SK-N-SH (cell line): ENCODE results near the gene AXIN2. TPM values are rescaled to one million over a fixed set of nuclear protein-coding genes. Genes with fewer than 3 reads are reported as not detected.

Experiments
- CTCF ChIA-PET: fragments of 300-600, 350-600 bp; formaldehyde crosslinking; extraction: SDS; loops from one replicate; lab custom pipeline; 2021; lab: Yijun Ruan, JAX
- POLR2A ChIA-PET: fragments of 350-600 bp; sonication (Branson Sonifier 250); formaldehyde crosslinking; extraction: SDS; loops from one replicate; lab custom pipeline; 2020; ENCODE audit warnings: antibody characterized with exemption, inconsistent platforms; lab: Yijun Ruan, JAX
- DNase-seq: peaks from one replicate; pipeline ENCODE4 v3.0.0; 2012
- H2AFZ ChIP-seq: fragments of 200-600 bp; sonication (generic); 2 replicates; pipeline ENCODE4 v1.8.1; 2016; ENCODE audit warnings: antibody characterized with exemption, mild to moderate bottlenecking, low read depth
- H3F3A ChIP-seq: fragments of 200-600 bp; sonication (generic); replicated peaks from 2 replicates; pipeline ENCODE3; 2016; ENCODE audit warnings: antibody characterized with exemption, mild to moderate bottlenecking; ENCODE audit not compliant: insufficient read depth
- H3K27ac ChIP-seq, 2 experiments: fragments of 200-500 bp in 1 of 2; fragments of 200-600 bp in 1 of 2; sonication (Bioruptor generic) in 1 of 2; sonication (generic), shearing (Covaris generic) in 1 of 2; 2 replicates each; pipeline versions ENCODE4 v1.5.1 to v1.6.1; 2014 to 2016; ENCODE audit warnings: low read depth in 2 of 2, inconsistent platforms in 1 of 2, low read length in 1 of 2, mild to moderate bottlenecking in 1 of 2, mixed read lengths in 1 of 2
- H3K27me3 ChIP-seq: fragments of 200-600 bp; sonication (generic), shearing (Covaris generic); 2 replicates; pipeline ENCODE4 v1.6.1; 2016; ENCODE audit warnings: mixed run types; ENCODE audit not compliant: insufficient read depth
- H3K36me3 ChIP-seq, 2 experiments: fragments of 200-500 bp in 1 of 2; fragments of 200-600 bp in 1 of 2; sonication (Bioruptor generic) in 1 of 2; sonication (generic) in 1 of 2; replicated peaks in 1 of 2; 2 replicates each; pipeline versions ENCODE3 to v1.5.1; 2014 to 2016; ENCODE audit warnings: low read length in 1 of 2, mild to moderate bottlenecking in 1 of 2; ENCODE audit not compliant: insufficient read depth in 2 of 2, control insufficient read depth in 1 of 2
- H3K4me1 ChIP-seq, 2 experiments: fragments of 200-500 bp in 1 of 2; fragments of 200-600 bp in 1 of 2; sonication (Bioruptor generic) in 1 of 2; sonication (generic), shearing (Covaris generic) in 1 of 2; 2 replicates each; pipeline versions ENCODE4 v1.5.1 to v1.6.1; 2014 to 2016; ENCODE audit warnings: low read depth in 1 of 2, low read length in 1 of 2, mixed run types in 1 of 2; ENCODE audit not compliant: insufficient read depth in 2 of 2, control insufficient read depth in 1 of 2
- H3K4me2 ChIP-seq: fragments of 200-600 bp; sonication (generic), shearing (Covaris generic); 2 replicates; pipeline ENCODE4 v1.6.1; 2017; ENCODE audit warnings: mixed run types
- H3K4me3 ChIP-seq, 2 experiments: fragments of 200-500 bp in 1 of 2; fragments of 200-600 bp in 1 of 2; sonication (Bioruptor generic) in 1 of 2; sonication (generic), shearing (Covaris generic) in 1 of 2; 2 replicates each; pipeline versions ENCODE4 v1.5.1 to v1.8.1; 2014 to 2016; ENCODE audit warnings: low read depth in 2 of 2, inconsistent platforms in 1 of 2, low read length in 1 of 2, mild to moderate bottlenecking in 1 of 2, mixed read lengths in 1 of 2, moderate library complexity in 1 of 2
- H3K79me2 ChIP-seq: fragments of 200-600 bp; sonication (generic); 2 replicates; pipeline ENCODE4 v1.8.1; 2017; ENCODE audit warnings: mild to moderate bottlenecking; ENCODE audit not compliant: insufficient read depth
- H3K9ac ChIP-seq: fragments of 200-600 bp; sonication (generic); 2 replicates; pipeline ENCODE4 v1.6.1; 2017; ENCODE audit warnings: mixed run types
- H3K9me2 ChIP-seq: fragments of 200-600 bp; sonication (generic); 2 replicates; pipeline ENCODE4 v1.6.1; 2017; ENCODE audit warnings: mixed run types
- H3K9me3 ChIP-seq: fragments of 200-600 bp; sonication (generic); 2 replicates; pipeline ENCODE4 v1.6.1; 2017; ENCODE audit warnings: mixed run types, mild to moderate bottlenecking, moderate library complexity
- H4K20me1 ChIP-seq: fragments of 200-600 bp; sonication (generic); 2 replicates; pipeline ENCODE4 v1.6.1; 2017; ENCODE audit warnings: mild to moderate bottlenecking, mixed run types; ENCODE audit not compliant: insufficient read depth
- CHD2 ChIP-seq: fragments of 150-350 bp; IDR thresholded peaks from 2 replicates; pipeline ENCODE4 v1.6.1; 2018; ENCODE audit warnings: low read length; ENCODE audit not compliant: partially characterized antibody
- ELF1 ChIP-seq: IDR thresholded peaks from 2 replicates; pipeline ENCODE4 v1.4.0; 2012
- EP300 ChIP-seq, 2 experiments: IDR thresholded peaks; 2 replicates each; pipeline versions ENCODE4 v1.4.0 to v1.6.1; 2012; ENCODE audit warnings: borderline replicate concordance in 1 of 2, low read depth in 1 of 2, low read length in 1 of 2
- FOSL2 ChIP-seq: IDR thresholded peaks from 2 replicates; pipeline ENCODE4 v1.4.0; 2012; ENCODE audit warnings: low read depth, mild to moderate bottlenecking, moderate library complexity, borderline replicate concordance
- FOXJ3 ChIP-seq: sonication (generic); formaldehyde crosslinking; IDR thresholded peaks from 2 replicates; pipeline ENCODE4 v1.5.1; 2020; ENCODE audit warnings: mild to moderate bottlenecking, missing genetic modification reagents
- GATA2 ChIP-seq: sonication (generic); formaldehyde crosslinking; IDR thresholded peaks from 2 replicates; pipeline ENCODE4 v1.5.0; 2020; ENCODE audit warnings: mild to moderate bottlenecking, missing genetic modification reagents
- JUND ChIP-seq: IDR thresholded peaks from 2 replicates; pipeline ENCODE4 v1.4.0; 2012
- MXI1 ChIP-seq: IDR thresholded peaks from 2 replicates; pipeline ENCODE4 v1.6.1; 2012; ENCODE audit warnings: mild to moderate bottlenecking, low read depth, low read length, improper control_type of control experiment
- NFIC ChIP-seq: IDR thresholded peaks from 2 replicates; pipeline ENCODE4 v1.4.0; 2012; ENCODE audit warnings: borderline replicate concordance
- POLR2AphosphoS5 ChIP-seq: IDR thresholded peaks from 2 replicates; pipeline ENCODE4 v1.6.1; 2012; ENCODE audit warnings: low read depth, low read length
- RFX5 ChIP-seq: IDR thresholded peaks from 2 replicates; pipeline ENCODE4 v1.6.1; 2012; ENCODE audit warnings: mild to moderate bottlenecking, improper control_type of control experiment, low read length
- SMC3 ChIP-seq: IDR thresholded peaks from 2 replicates; pipeline ENCODE4 v1.6.1; 2012; ENCODE audit warnings: low read depth, low read length, improper control_type of control experiment
- TCF12 ChIP-seq: IDR thresholded peaks from 2 replicates; pipeline ENCODE4 v1.4.0; 2012
- TEAD4 ChIP-seq: IDR thresholded peaks from 2 replicates; pipeline ENCODE4 v1.4.0; 2012; ENCODE audit warnings: mild to moderate bottlenecking, borderline replicate concordance; ENCODE audit not compliant: insufficient read depth
- ZBTB33 ChIP-seq: IDR thresholded peaks from 2 replicates; pipeline ENCODE4 v1.4.0; 2012; ENCODE audit warnings: low read depth, borderline replicate concordance
- WGBS: methylation state at CpG from one replicate; pipeline ENCODE4 v1.1.6; 2017; ENCODE audit warnings: low lambda C conversion rate; 5-methylcytosine and 5-hydroxymethylcytosine counted together
- polyA plus RNA-seq, 3 experiments: library from polyadenylated mRNA; depleted of rRNA; stranded (reverse); fragments of >200 nt; gene quantifications; 2 replicates each; pipeline ENCODE4 v1.2.3, GENCODE V29; 2012
- TF ChIP-seq, protein P1 (sequence below): fragments of 150-350 bp; IDR thresholded peaks from 2 replicates; pipeline ENCODE4 v1.6.1; 2016; ENCODE audit warnings: mild to moderate bottlenecking, low read depth, low read length

The AXIN2 gene
- polyA plus RNA-seq, 1 of the 3 experiments (the other 2 are of a cell fraction): 8.3 TPM

- TF ChIP-seq, protein P1, sequence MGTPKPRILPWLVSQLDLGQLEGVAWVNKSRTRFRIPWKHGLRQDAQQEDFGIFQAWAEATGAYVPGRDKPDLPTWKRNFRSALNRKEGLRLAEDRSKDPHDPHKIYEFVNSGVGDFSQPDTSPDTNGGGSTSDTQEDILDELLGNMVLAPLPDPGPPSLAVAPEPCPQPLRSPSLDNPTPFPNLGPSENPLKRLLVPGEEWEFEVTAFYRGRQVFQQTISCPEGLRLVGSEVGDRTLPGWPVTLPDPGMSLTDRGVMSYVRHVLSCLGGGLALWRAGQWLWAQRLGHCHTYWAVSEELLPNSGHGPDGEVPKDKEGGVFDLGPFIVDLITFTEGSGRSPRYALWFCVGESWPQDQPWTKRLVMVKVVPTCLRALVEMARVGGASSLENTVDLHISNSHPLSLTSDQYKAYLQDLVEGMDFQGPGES: no peak
- TF ChIP-seq TEAD4: no peak
- no peak for TF ChIP-seq CHD2
Observed at GRCh38 chr17:65538675-65539529, 22.5 kb downstream of the AXIN2 start (continued).

GRCh38 chr17:65537845-65538674 lies 23.4 kb downstream of the AXIN2 start:
- H4K20me1 ChIP-seq: no peaks in the 10 kb centered on the region
- CTCF ChIA-PET: interaction anchor here (3.1 kb wide), 1 partner anchor 19 kb away, joined by 16 read pairs; no protein-coding TSS in a partner anchor
- H3K4me1 ChIP-seq: no peaks in the 10 kb centered on the region; a peak in 1 of 4 replicates
- H3K36me3 ChIP-seq: peaks cover 27 to 77% of the 10 kb centered on the region in 2 experiments
- no peak for DNase-seq
- H3F3A ChIP-seq: no peaks in the 10 kb centered on the region
- no peaks in the 10 kb centered on the region for H3K79me2 ChIP-seq
- H3K9ac ChIP-seq: no peak overlapping the region
- H3K9me3 ChIP-seq: no peaks in the 10 kb centered on the region
- POLR2A ChIA-PET: no interaction called here
- H3K27me3 ChIP-seq: no peaks in the 10 kb centered on the region
- TF ChIP-seq MXI1: no peak
- no peak overlapping the region for H3K27ac ChIP-seq
- 96% methylated on average over 50 of the region's 50 CpGs for WGBS
- H3K4me2 ChIP-seq: no peak overlapping the region
- no peaks in the 10 kb centered on the region for H3K9me2 ChIP-seq
- H2AFZ ChIP-seq: no peak overlapping the region
- no peak overlapping the region for H3K4me3 ChIP-seq

GRCh38 chr17:65537343-65537844 lies 24.1 kb downstream of the AXIN2 start:
- Histone ChIP-seq H3K9ac (no peak overlapping the region), H3K27me3 (no peaks in the 10 kb centered on the region), H3K27ac (no peak overlapping the region), H3K4me2 (no peak overlapping the region), H3K4me3 (no peak overlapping the region), H3K9me2 (no peaks in the 10 kb centered on the region), H3K4me1 (peaks cover 0 to 6% of the 10 kb centered on the region in 2 experiments; a peak in 1 of 4 replicates), H3K36me3 (peaks cover 32 to 78% of the 10 kb centered on the region in 2 experiments), H4K20me1 (no peaks in the 10 kb centered on the region), H3F3A (no peaks in the 10 kb centered on the region), H3K9me3 (no peaks in the 10 kb centered on the region), H2AFZ (no peak overlapping the region), H3K79me2 (no peaks in the 10 kb centered on the region)
- WGBS: 96% methylated on average over 35 of the region's 35 CpGs
- TF ChIP-seq EP300 (IDR thresholded peaks at IDR 0.05; ENCODE audit: borderline replicate concordance in 1 of 2, low read depth in 1 of 2, low read length in 1 of 2) (no peak), NFIC (no peak), SMC3 (no peak), GATA2 (no peak), TCF12 (no peak), MXI1 (no peak), FOXJ3 (CRISPR knock-in tag) (no peak), JUND (no peak), FOSL2 (no peak), POLR2AphosphoS5 (no peak), CHD2 (no peak), RFX5 (no peak), ELF1 (no peak), ZBTB33 (no peak)
- TF ChIP-seq, protein P1: no peak
- ChIA-PET CTCF (no interaction called here), POLR2A (no interaction called here)
- DNase-seq: no peak
